Stimulated activated naive B cell treated with anti-CD40 and anti-IgM and Interleukin-4, amounts not matched to agents 10 μg/mL and 1 μg/mL and 100 μg/mL, for 72 hours (primary cell): Measurements from ENCODE around the gene OSTC.
"Not testable (repeated sequence)": the region's sequence is repeated elsewhere in the genome, so short reads cannot be mapped to it uniquely, and the experiment has no call there.

ENCODE experiments used
- ATAC-seq, 2 donors: fragments of 150-1000 bp; cut with Tn5 transposase; replicated peaks; 2 replicates each; pipeline ENCODE4 v1.10.0; 2021; ENCODE audit warnings: moderate library complexity in 1 of 2
- DNase-seq: peaks from one replicate; pipeline ENCODE4 v3.0.0; 2021
- H3K27ac Mint-ChIP-seq: one replicate; pipeline ENCODE4 v1.8.0; 2022; ENCODE audit warnings: mild to moderate bottlenecking, mixed read lengths
- H3K27me3 Mint-ChIP-seq, 2 donors: one replicate each; pipeline ENCODE4 v1.8.0; 2022; ENCODE audit warnings: mixed read lengths in 2 of 2
- H3K36me3 Mint-ChIP-seq, 2 donors: one replicate each; pipeline ENCODE4 v1.8.0; 2022; ENCODE audit warnings: mixed read lengths in 2 of 2, mild to moderate bottlenecking in 1 of 2
- H3K4me1 Mint-ChIP-seq, 2 donors: one replicate each; pipeline ENCODE4 v1.8.0; 2022; ENCODE audit warnings: mixed read lengths in 2 of 2, mild to moderate bottlenecking in 1 of 2
- H3K4me3 Mint-ChIP-seq, 2 donors: one replicate each; pipeline ENCODE4 v1.8.0; 2022; ENCODE audit warnings: mild to moderate bottlenecking in 2 of 2, mixed read lengths in 2 of 2, moderate library complexity in 1 of 2
- H3K9me3 Mint-ChIP-seq, 2 donors: one replicate each; pipeline ENCODE4 v1.8.0; 2022; ENCODE audit warnings: mixed read lengths in 2 of 2, mild to moderate bottlenecking in 1 of 2

OSTC gene

GRCh38 chr4:108685036-108685686 is 34.8 kb downstream of the OSTC start:
- Mint-ChIP-seq H3K36me3 (no peaks in the 10 kb centered on the region), H3K4me1 (no peaks in the 10 kb centered on the region), H3K27me3 (no peaks in the 10 kb centered on the region), H3K27ac (no peak overlapping the region), H3K9me3 (peaks cover 0 to 2% of the 10 kb centered on the region in 2 donors), H3K4me3 (no peak overlapping the region)
- DNase-seq (no peak), ATAC-seq (no peak)

- H3K9me3 Mint-ChIP-seq = peaks cover 0 to 2% of the 10 kb centered on the region in 2 donors
- DNase-seq = no peak
- no peak for ATAC-seq
- no peak overlapping the region for H3K27ac Mint-ChIP-seq
- H3K4me3 Mint-ChIP-seq = no peak overlapping the region
- H3K4me1 Mint-ChIP-seq = no peaks in the 10 kb centered on the region
- no peaks in the 10 kb centered on the region for H3K27me3 Mint-ChIP-seq
- H3K36me3 Mint-ChIP-seq = no peaks in the 10 kb centered on the region
Measured at GRCh38 chr4:108690738-108691137, 40.3 kb downstream of the OSTC start.

GRCh38 chr4:108693211-108693610 is 42.8 kb downstream of the OSTC start:
- H3K27ac Mint-ChIP-seq = no peak overlapping the region
- no peak overlapping the region for H3K4me3 Mint-ChIP-seq
- no peaks in the 10 kb centered on the region for H3K9me3 Mint-ChIP-seq
- no peaks in the 10 kb centered on the region for H3K27me3 Mint-ChIP-seq
- ATAC-seq = no peak
- H3K4me1 Mint-ChIP-seq = no peaks in the 10 kb centered on the region
- no peak for DNase-seq
- no peaks in the 10 kb centered on the region for H3K36me3 Mint-ChIP-seq

- no peak overlapping the region for H3K4me3 Mint-ChIP-seq
- no peaks in the 10 kb centered on the region for H3K36me3 Mint-ChIP-seq
- H3K27me3 Mint-ChIP-seq = no peaks in the 10 kb centered on the region
- DNase-seq (no peak), ATAC-seq (no peak)
- no peaks in the 10 kb centered on the region for H3K9me3 Mint-ChIP-seq
- no peaks in the 10 kb centered on the region for H3K4me1 Mint-ChIP-seq
- no peak overlapping the region for H3K27ac Mint-ChIP-seq
Measured at GRCh38 chr4:108693819-108694218, 43.4 kb downstream of the OSTC start.

DNA sequence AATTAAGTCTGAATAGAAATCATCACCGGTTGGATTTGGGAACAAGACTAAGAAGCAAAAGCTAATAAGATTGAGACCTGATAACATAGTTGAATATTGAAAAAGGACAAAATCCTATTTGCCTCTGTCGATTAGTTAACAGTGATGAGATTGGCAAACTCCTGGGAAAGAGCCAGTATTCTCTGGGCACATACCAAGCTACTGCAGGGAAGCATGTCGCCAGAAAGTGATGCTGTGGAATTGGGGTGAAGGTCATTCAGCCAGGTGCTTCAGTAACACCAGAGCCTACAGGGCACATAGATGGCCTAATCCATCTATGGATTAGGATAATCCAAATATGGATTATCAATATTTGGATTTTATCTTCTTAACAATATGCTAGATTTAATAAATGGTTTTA is 44.0 kb downstream of the OSTC start:
- no peak for DNase-seq
- no peaks in the 10 kb centered on the region for H3K27me3 Mint-ChIP-seq
- H3K36me3 Mint-ChIP-seq = no peaks in the 10 kb centered on the region
- H3K27ac Mint-ChIP-seq = no peak overlapping the region
- H3K9me3 Mint-ChIP-seq = no peaks in the 10 kb centered on the region
- H3K4me3 Mint-ChIP-seq = no peak overlapping the region
- no peaks in the 10 kb centered on the region for H3K4me1 Mint-ChIP-seq
- no peak for ATAC-seq

GRCh38 chr4:108695062-108695461 is 44.7 kb downstream of the OSTC start:
- Mint-ChIP-seq H3K36me3 (no peaks in the 10 kb centered on the region), H3K27me3 (no peaks in the 10 kb centered on the region), H3K4me1 (no peaks in the 10 kb centered on the region), H3K27ac (no peak overlapping the region), H3K4me3 (no peak overlapping the region), H3K9me3 (no peaks in the 10 kb centered on the region)
- DNase-seq = no peak
- no peak for ATAC-seq

DNA sequence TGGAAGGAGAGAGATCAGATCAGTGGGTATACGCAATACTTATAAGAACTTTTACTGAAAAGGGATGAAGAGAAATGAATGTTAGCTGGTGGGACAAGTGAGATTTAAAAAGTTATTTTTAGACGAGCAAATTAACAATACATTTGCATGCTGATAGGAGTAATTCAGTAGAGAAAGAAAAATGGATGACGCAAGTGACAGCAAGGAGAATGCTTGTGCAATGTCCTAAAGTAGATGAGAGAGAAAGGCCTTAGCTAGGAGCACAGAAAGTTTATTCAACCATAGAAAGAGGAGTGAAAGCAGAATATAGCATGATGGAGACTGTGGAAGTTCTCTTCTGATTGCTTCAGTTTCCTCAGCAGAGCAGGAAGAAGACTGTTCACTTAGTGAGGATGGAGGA is 45.8 kb downstream of the OSTC start:
- no peaks in the 10 kb centered on the region for H3K4me1 Mint-ChIP-seq

GRCh38 chr4:108700081-108700757 is 49.8 kb downstream of the OSTC start:
- H3K4me1 Mint-ChIP-seq = no peaks in the 10 kb centered on the region
- H3K27ac Mint-ChIP-seq = no peak overlapping the region
- no peak overlapping the region for H3K4me3 Mint-ChIP-seq
- ATAC-seq (no peak), DNase-seq (no peak)
- H3K9me3 Mint-ChIP-seq = no peaks in the 10 kb centered on the region
- H3K27me3 Mint-ChIP-seq = peaks cover 0 to 8% of the 10 kb centered on the region in 2 donors
- H3K36me3 Mint-ChIP-seq = no peaks in the 10 kb centered on the region

More for the DNA sequence above, 45.8 kb downstream of the OSTC start:
- H3K27me3 Mint-ChIP-seq = no peaks in the 10 kb centered on the region
- H3K9me3 Mint-ChIP-seq = no peaks in the 10 kb centered on the region
- H3K36me3 Mint-ChIP-seq = no peaks in the 10 kb centered on the region
- DNase-seq (no peak), ATAC-seq (no peak)
- no peak overlapping the region for H3K27ac Mint-ChIP-seq
- no peak overlapping the region for H3K4me3 Mint-ChIP-seq

GRCh38 chr4:108702960-108703359 is 52.6 kb downstream of the OSTC start:
- H3K9me3 Mint-ChIP-seq = no peaks in the 10 kb centered on the region
- H3K36me3 Mint-ChIP-seq = no peaks in the 10 kb centered on the region
- no peak for DNase-seq
- no peak for ATAC-seq
- H3K4me1 Mint-ChIP-seq = no peaks in the 10 kb centered on the region
- H3K27ac Mint-ChIP-seq = no peak overlapping the region
- no peak overlapping the region for H3K4me3 Mint-ChIP-seq
- H3K27me3 Mint-ChIP-seq = peaks cover 0 to 8% of the 10 kb centered on the region in 2 donors

- ATAC-seq = no peak
- Mint-ChIP-seq H3K4me1 (no peaks in the 10 kb centered on the region), H3K36me3 (no peaks in the 10 kb centered on the region), H3K27ac (no peak overlapping the region), H3K4me3 (no peak overlapping the region), H3K9me3 (no peaks in the 10 kb centered on the region), H3K27me3 (peaks cover 0 to 8% of the 10 kb centered on the region in 2 donors)
- DNase-seq = no peak
Measured at GRCh38 chr4:108703370-108703769, 53.0 kb downstream of the OSTC start.

GRCh38 chr4:108703966-108704365 is 53.6 kb downstream of the OSTC start:
- Mint-ChIP-seq H3K27ac (no peak overlapping the region), H3K4me3 (no peak overlapping the region), H3K27me3 (peaks cover 0 to 8% of the 10 kb centered on the region in 2 donors), H3K36me3 (no peaks in the 10 kb centered on the region), H3K9me3 (no peaks in the 10 kb centered on the region), H3K4me1 (no peaks in the 10 kb centered on the region)
- ATAC-seq (no peak), DNase-seq (no peak)

DNA sequence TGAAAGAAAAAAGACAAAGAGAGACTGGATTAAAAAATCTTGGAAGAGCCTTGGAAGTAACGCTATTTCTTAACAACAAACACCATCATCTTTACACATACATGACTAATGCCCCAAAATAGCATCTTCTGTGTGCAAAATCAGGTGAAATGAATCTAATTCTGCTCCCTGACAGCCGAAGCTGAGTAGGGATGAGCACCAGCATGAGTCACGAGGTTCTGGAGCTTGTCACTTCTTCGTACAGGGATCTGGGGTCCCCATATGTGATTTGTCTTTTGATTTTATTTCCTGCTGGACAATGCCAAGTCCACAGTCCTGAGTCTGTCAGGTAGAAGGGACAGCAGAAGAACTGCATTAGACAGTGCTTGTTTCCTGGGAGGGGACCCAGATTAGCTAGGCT is 55.9 kb downstream of the OSTC start:
- H3K27me3 Mint-ChIP-seq = peaks cover 7 to 8% of the 10 kb centered on the region in 2 donors
- H3K9me3 Mint-ChIP-seq = no peaks in the 10 kb centered on the region
- no peaks in the 10 kb centered on the region for H3K36me3 Mint-ChIP-seq
- H3K4me1 Mint-ChIP-seq = no peaks in the 10 kb centered on the region
- ATAC-seq (no peak), DNase-seq (no peak)
- no peak overlapping the region for H3K4me3 Mint-ChIP-seq
- H3K27ac Mint-ChIP-seq = no peak overlapping the region

DNA sequence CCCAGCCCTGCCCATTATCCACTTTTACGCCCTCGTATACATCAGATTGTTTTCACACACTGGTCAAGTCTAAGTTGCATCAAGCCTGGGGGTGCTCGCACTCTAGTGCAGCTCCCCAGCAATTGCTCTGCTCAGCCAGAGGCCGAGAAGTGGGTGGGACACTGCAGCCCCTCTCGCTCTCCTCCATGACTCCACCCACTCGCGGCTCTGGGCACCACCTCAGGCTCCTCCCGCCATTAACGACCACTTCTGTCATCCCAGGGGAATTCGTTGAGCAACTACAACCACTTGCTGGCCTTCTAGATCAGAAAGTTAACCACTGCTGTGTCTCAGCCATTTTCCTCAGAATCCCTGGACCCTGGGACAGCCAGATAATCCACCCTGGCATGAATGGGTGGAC is 58.8 kb downstream of the OSTC start:
- H3K27me3 Mint-ChIP-seq = peaks cover 0 to 10% of the 10 kb centered on the region in 2 donors
- no peak overlapping the region for H3K27ac Mint-ChIP-seq
- H3K9me3 Mint-ChIP-seq = no peaks in the 10 kb centered on the region
- H3K4me1 Mint-ChIP-seq = no peaks in the 10 kb centered on the region
- no peaks in the 10 kb centered on the region for H3K36me3 Mint-ChIP-seq
- no peak overlapping the region for H3K4me3 Mint-ChIP-seq
- ATAC-seq (no peak), DNase-seq (no peak)

DNA sequence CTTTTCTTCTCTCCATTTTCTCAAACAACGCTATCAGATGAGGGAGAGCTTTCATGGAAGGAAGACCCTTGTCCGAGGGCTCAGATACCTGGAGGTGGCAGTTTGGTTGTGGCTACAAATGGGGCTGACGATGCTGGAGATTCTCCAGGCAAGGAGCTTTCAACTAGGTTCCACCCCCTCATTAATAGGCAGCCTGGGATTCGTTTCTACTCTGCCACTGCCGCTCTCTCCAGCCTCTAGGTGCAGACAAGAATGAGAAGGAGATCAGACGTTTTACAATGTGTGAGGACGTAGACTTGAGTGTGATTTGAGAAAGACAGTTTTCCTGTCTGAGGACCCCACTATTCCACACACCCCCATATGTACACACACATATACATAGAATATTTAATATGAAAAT is 59.3 kb downstream of the OSTC start:
- Mint-ChIP-seq H3K4me1 (no peaks in the 10 kb centered on the region), H3K27ac (no peak overlapping the region), H3K9me3 (no peaks in the 10 kb centered on the region), H3K27me3 (peaks cover 0 to 15% of the 10 kb centered on the region in 2 donors), H3K4me3 (no peak overlapping the region), H3K36me3 (no peaks in the 10 kb centered on the region)
- DNase-seq (no peak), ATAC-seq (no peak)

DNA sequence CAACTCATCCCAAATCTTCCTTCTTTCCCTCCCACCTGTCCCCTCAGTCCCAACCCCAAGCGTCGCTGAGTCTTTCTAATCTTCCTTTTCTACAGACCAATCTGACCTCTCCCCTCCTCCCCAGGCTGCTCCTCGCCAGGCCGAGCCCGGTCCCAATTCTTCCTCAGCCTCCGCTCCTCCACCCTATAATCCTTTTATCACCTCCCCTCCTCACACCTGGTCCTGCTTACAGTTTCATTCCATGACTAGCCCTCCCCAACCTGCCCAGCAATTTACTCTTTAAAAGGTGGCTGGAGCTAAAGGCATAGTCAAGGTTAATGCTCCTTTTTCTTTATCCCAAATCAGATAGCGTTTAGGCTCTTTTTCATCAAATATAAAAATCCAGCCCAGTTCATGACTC is 60.2 kb downstream of the OSTC start:
- not testable (repeated sequence) for H3K4me1 Mint-ChIP-seq, H3K4me3 Mint-ChIP-seq, H3K9me3 Mint-ChIP-seq, ATAC-seq, H3K36me3 Mint-ChIP-seq, DNase-seq, H3K27ac Mint-ChIP-seq
- H3K27me3 Mint-ChIP-seq = peaks cover 1 to 17% of the 10 kb centered on the region in 2 donors
